ENCODE measurements around the gene GRM2. TPM values are rescaled to one million over a fixed set of nuclear protein-coding genes. Genes with fewer than 3 reads are reported as not detected.
A peak's percentile ranks its signal among the peaks of the same experiment; 100 is the strongest.

Gene GRM2
- total RNA-seq, 6 donors from 2014 or later, result 0.10 to 1.0 (median 0.30) TPM; not detected in 1

DNA sequence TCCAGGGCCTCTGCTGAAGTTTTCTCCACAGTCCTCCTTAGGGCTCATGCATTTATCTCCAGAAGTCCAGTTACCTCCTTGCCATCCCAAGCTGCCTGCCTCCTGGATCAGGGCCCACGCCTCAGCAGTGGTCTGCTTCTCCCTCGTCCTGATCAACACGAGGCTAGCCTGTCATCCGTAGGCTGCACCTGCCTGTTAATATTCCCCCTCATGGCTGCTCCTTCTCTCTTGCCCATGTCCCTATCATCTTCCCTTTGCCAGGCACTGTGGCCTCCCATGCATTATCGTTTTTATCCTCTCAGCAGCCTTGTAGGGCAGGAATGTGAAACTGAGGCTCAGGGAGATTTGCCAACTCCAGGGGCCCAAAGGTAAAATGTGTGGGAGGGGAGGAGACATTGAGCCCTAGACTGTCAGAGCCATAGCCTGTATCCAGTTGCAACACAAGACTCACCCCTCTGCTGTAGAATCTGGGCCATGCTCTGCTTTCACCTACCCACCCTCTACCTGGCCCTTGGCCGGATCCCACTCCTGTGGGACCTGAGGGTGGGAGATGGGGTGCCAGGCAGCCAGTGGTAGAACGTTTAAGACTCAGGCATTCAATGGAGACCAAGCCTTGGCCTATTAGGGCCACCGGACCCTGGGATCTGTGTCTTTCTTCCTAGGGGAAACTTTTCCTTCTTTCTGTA is 4.6 kb downstream of the GRM2 start:
- DNase-seq (no peak), ATAC-seq (ENCODE audit: low FRiP score in 2 of 2) (no peak)
- TF ChIP-seq EP300 (IDR thresholded peaks at IDR 0.05), result no peak
- TF ChIP-seq POLR2AphosphoS5 (IDR thresholded peaks at IDR 0.05), result no peak
- TF ChIP-seq POLR2A (IDR thresholded peaks at IDR 0.05), result no peak
- TF ChIP-seq, protein P1, sequence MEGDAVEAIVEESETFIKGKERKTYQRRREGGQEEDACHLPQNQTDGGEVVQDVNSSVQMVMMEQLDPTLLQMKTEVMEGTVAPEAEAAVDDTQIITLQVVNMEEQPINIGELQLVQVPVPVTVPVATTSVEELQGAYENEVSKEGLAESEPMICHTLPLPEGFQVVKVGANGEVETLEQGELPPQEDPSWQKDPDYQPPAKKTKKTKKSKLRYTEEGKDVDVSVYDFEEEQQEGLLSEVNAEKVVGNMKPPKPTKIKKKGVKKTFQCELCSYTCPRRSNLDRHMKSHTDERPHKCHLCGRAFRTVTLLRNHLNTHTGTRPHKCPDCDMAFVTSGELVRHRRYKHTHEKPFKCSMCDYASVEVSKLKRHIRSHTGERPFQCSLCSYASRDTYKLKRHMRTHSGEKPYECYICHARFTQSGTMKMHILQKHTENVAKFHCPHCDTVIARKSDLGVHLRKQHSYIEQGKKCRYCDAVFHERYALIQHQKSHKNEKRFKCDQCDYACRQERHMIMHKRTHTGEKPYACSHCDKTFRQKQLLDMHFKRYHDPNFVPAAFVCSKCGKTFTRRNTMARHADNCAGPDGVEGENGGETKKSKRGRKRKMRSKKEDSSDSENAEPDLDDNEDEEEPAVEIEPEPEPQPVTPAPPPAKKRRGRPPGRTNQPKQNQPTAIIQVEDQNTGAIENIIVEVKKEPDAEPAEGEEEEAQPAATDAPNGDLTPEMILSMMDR (IDR thresholded peaks at IDR 0.05), result no peak
- Histone ChIP-seq H3K9me3 (no peaks in the 10 kb centered on the region), H3K27me3 (no peaks in the 10 kb centered on the region), H3K4me1 (peaks cover 0 to 10% (median 6%) of the 10 kb centered on the region in 4 donors), H3K27ac (no peak overlapping the region), H3K36me3 (no peaks in the 10 kb centered on the region), H3K4me3 (no peak overlapping the region)
- WGBS, 2 donors, result 84 to 86% methylated on average over 8 of the region's 8 CpGs

DNA sequence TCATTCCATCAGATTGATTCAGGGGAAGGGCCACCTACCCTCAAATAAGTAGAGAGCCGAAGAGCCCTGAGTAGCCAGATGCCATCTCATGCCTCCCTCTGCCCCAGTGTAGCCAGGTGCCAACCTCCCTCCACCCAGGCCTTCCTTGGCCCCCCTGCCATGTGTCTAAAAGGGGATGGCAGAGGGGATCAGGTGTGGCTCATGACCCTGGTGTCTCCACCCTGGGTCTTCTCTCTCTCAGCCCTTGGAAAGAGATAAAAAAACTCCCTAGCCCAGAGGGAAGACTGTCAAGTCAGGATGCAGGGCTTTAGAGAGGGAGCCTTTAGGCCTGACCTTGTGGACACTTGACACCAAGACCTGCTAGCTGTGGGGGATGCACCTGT is 5.2 kb downstream of the GRM2 start:
- DNase-seq (no peak), ATAC-seq (ENCODE audit: low FRiP score in 2 of 2) (no peak)
- 100% methylated on average over 1 of the region's 1 CpG for WGBS, 2 donors
- TF ChIP-seq, protein P1 (IDR thresholded peaks at IDR 0.05), result no peak
- TF ChIP-seq EP300 (IDR thresholded peaks at IDR 0.05) (no peak), POLR2A (IDR thresholded peaks at IDR 0.05) (no peak), POLR2AphosphoS5 (IDR thresholded peaks at IDR 0.05) (no peak)
- Histone ChIP-seq H3K9me3 (no peaks in the 10 kb centered on the region), H3K36me3 (no peaks in the 10 kb centered on the region), H3K4me3 (no peak overlapping the region), H3K27ac (no peak overlapping the region), H3K27me3 (no peaks in the 10 kb centered on the region), H3K4me1 (peaks cover 0 to 5% (median 4%) of the 10 kb centered on the region in 4 donors)

DNA sequence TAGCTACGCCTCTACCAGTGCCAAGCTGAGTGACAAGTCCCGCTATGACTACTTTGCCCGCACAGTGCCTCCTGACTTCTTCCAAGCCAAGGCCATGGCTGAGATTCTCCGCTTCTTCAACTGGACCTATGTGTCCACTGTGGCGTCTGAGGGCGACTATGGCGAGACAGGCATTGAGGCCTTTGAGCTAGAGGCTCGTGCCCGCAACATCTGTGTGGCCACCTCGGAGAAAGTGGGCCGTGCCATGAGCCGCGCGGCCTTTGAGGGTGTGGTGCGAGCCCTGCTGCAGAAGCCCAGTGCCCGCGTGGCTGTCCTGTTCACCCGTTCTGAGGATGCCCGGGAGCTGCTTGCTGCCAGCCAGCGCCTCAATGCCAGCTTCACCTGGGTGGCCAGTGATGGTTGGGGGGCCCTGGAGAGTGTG is 5.7 kb downstream of the GRM2 start:
- ATAC-seq (ENCODE audit: low FRiP score in 2 of 2) (no peak), DNase-seq (peak in 1 of 2 donors; percentile 77)
- TF ChIP-seq POLR2A (IDR thresholded peaks at IDR 0.05) (no peak), EP300 (IDR thresholded peaks at IDR 0.05) (no peak), POLR2AphosphoS5 (IDR thresholded peaks at IDR 0.05) (no peak)
- TF ChIP-seq, protein P1 (IDR thresholded peaks at IDR 0.05), result no peak
- Histone ChIP-seq H3K36me3 (no peaks in the 10 kb centered on the region), H3K4me3 (no peak overlapping the region), H3K27me3 (no peaks in the 10 kb centered on the region), H3K4me1 (no peaks in the 10 kb centered on the region), H3K27ac (no peak overlapping the region), H3K9me3 (no peaks in the 10 kb centered on the region)
- WGBS, 2 donors, result 93 to 94% methylated on average over 10 to 19 of the region's 20 CpGs

DNA sequence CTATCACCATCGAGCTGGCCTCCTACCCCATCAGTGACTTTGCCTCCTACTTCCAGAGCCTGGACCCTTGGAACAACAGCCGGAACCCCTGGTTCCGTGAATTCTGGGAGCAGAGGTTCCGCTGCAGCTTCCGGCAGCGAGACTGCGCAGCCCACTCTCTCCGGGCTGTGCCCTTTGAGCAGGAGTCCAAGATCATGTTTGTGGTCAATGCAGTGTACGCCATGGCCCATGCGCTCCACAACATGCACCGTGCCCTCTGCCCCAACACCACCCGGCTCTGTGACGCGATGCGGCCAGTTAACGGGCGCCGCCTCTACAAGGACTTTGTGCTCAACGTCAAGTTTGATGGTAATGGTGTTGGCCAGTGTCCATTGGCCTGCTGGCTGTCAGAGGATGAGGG is 6.1 kb downstream of the GRM2 start:
- H3K4me1 ChIP-seq, result no peaks in the 10 kb centered on the region
- H3K27ac ChIP-seq, result no peak overlapping the region
- H3K4me3 ChIP-seq, result no peak overlapping the region
- TF ChIP-seq EP300 (IDR thresholded peaks at IDR 0.05) (no peak), POLR2AphosphoS5 (IDR thresholded peaks at IDR 0.05) (no peak), POLR2A (IDR thresholded peaks at IDR 0.05) (no peak)
- TF ChIP-seq, protein P1 (IDR thresholded peaks at IDR 0.05), result no peak
- no peaks in the 10 kb centered on the region for H3K9me3 ChIP-seq
- DNase-seq, result peak in 1 of 2 donors; percentile 59
- no peaks in the 10 kb centered on the region for H3K27me3 ChIP-seq
- H3K36me3 ChIP-seq, result no peaks in the 10 kb centered on the region
- no peak for ATAC-seq (ENCODE audit: low FRiP score in 2 of 2)
- 94% methylated on average over 17 to 19 of the region's 19 CpGs for WGBS, 2 donors
